ENCODE data around the gene UNC80. TPM values are rescaled to one million over a fixed set of nuclear protein-coding genes. Genes with fewer than 3 reads are reported as not detected.
A peak's percentile ranks its signal among the peaks of the same experiment; 100 is the strongest.

UNC80 gene
- total RNA-seq, 1 experiment from 2014 or later = 1.8 TPM

DNA sequence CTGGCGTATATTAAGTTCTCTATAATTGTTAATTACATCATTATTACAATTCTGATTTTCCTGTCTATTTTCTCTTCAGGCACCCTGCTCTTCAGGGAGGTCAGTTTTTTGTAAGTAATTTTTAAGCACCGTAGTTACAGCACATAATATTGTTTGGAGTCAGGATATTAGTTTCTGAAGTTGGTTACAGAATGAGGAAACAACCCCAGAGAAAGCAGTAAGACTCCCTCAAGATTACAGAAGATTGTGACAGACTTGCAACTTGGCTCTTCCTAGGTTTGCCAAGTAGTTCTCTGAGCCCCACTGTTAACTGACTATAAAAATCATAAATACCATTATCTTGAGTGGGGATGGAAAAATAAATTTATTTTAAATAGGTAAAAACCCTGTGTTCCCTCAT, 231.7 kb downstream of the UNC80 start:
- no peak for DNase-seq (ENCODE audit: low spot score)
- no TSS peak for BruUV-seq (replicated peaks)
- Histone ChIP-seq H3K4me1 (ENCODE audit: insufficient read depth, low read length, poor library complexity, severe bottlenecking) (peaks cover 12% of the 10 kb centered on the region), H3K36me3 (ENCODE audit: insufficient read depth, low read length, poor library complexity, severe bottlenecking) (peaks cover 15% of the 10 kb centered on the region), H3K27ac (ENCODE audit: low read depth, low read length, poor library complexity, severe bottlenecking) (peak overlapping the region; percentile 62), H3K4me3 (ENCODE audit: low read depth, low read length, poor library complexity, severe bottlenecking) (peak overlapping the region; percentile 94), H3K9me3 (ENCODE audit: low read depth, low read length, poor library complexity, severe bottlenecking) (no peaks in the 10 kb centered on the region), H3K27me3 (replicated peaks; ENCODE audit: insufficient read depth, low read depth, low read length, poor library complexity) (no peaks in the 10 kb centered on the region)
- ChIA-PET CTCF (no interaction called here), POLR2A (ENCODE audit: low non-redundant PET) (no interaction called here)
- no peak for TF ChIP-seq EZH2 (IDR thresholded peaks at IDR 0.05; ENCODE audit: borderline replicate concordance, low read depth, low read length, poor library complexity, severe bottlenecking)
- TF ChIP-seq, protein P1, sequence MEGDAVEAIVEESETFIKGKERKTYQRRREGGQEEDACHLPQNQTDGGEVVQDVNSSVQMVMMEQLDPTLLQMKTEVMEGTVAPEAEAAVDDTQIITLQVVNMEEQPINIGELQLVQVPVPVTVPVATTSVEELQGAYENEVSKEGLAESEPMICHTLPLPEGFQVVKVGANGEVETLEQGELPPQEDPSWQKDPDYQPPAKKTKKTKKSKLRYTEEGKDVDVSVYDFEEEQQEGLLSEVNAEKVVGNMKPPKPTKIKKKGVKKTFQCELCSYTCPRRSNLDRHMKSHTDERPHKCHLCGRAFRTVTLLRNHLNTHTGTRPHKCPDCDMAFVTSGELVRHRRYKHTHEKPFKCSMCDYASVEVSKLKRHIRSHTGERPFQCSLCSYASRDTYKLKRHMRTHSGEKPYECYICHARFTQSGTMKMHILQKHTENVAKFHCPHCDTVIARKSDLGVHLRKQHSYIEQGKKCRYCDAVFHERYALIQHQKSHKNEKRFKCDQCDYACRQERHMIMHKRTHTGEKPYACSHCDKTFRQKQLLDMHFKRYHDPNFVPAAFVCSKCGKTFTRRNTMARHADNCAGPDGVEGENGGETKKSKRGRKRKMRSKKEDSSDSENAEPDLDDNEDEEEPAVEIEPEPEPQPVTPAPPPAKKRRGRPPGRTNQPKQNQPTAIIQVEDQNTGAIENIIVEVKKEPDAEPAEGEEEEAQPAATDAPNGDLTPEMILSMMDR (conservative IDR thresholded peaks at IDR 0.05; ENCODE audit: low read depth, low read length) = no peak
- intact Hi-C loops (cut with micrococcal nuclease; ENCODE audit: unreplicated experiment) = no loop called here

DNA sequence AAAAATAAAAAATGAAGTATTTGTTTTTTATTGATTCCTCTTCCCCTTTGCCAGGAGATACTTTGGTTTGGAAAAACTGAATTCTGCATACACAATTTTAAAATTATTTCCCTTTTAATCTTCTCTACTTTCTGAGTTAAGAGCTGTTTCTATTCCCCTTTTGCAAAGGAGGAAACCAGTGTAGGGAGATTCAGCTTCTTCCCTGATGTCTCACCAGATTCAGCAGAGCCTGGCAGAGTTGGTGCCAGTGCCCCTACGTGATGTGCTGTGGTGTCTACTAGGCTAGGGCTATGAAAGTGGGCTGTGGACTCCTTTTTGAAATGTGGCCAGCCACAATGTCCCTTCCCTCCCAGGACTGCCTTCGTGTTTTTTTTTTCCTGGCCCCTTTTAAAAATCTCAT, 233.2 kb downstream of the UNC80 start:
- H3K27ac ChIP-seq (ENCODE audit: low read depth, low read length, poor library complexity, severe bottlenecking) = no peak overlapping the region
- TF ChIP-seq EZH2 (IDR thresholded peaks at IDR 0.05; ENCODE audit: borderline replicate concordance, low read depth, low read length, poor library complexity, severe bottlenecking) = no peak
- TF ChIP-seq, protein P1 (conservative IDR thresholded peaks at IDR 0.05; ENCODE audit: low read depth, low read length) = no peak
- peaks cover 15% of the 10 kb centered on the region for H3K36me3 ChIP-seq (ENCODE audit: insufficient read depth, low read length, poor library complexity, severe bottlenecking)
- no peak for DNase-seq (ENCODE audit: low spot score)
- H3K4me1 ChIP-seq (ENCODE audit: insufficient read depth, low read length, poor library complexity, severe bottlenecking) = peaks cover 12% of the 10 kb centered on the region
- no peaks in the 10 kb centered on the region for H3K27me3 ChIP-seq (replicated peaks; ENCODE audit: insufficient read depth, low read depth, low read length, poor library complexity)
- POLR2A ChIA-PET (ENCODE audit: low non-redundant PET) = no interaction called here
- CTCF ChIA-PET = no interaction called here
- no peaks in the 10 kb centered on the region for H3K9me3 ChIP-seq (ENCODE audit: low read depth, low read length, poor library complexity, severe bottlenecking)
- intact Hi-C loops (cut with micrococcal nuclease; ENCODE audit: unreplicated experiment) = no loop called here
- BruUV-seq (replicated peaks) = no TSS peak
- no peak overlapping the region for H3K4me3 ChIP-seq (ENCODE audit: low read depth, low read length, poor library complexity, severe bottlenecking)

DNA sequence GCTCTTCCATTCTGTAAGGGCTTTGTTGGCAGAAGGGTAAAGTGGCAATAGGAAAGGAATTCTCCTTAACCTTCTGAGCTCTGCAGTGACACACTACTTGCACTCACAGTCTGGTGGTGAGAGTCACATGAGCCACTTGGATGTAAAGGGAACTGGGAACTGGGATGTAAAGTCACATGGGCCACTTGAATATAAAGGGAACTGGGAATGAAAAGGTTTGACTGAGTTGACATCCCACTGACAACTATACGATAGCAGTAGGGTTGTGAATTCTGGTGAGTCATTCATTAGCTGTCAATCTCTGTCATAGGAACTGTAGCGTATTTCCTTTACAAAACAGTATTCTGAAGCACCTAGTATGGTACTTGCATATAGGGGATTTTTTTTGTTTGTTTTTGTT, 236.3 kb downstream of the UNC80 start:
- intact Hi-C loops (cut with micrococcal nuclease; ENCODE audit: unreplicated experiment) = no loop called here
- Histone ChIP-seq H3K9me3 (ENCODE audit: low read depth, low read length, poor library complexity, severe bottlenecking) (no peaks in the 10 kb centered on the region), H3K27me3 (replicated peaks; ENCODE audit: insufficient read depth, low read depth, low read length, poor library complexity) (no peaks in the 10 kb centered on the region), H3K27ac (ENCODE audit: low read depth, low read length, poor library complexity, severe bottlenecking) (no peak overlapping the region), H3K4me1 (ENCODE audit: insufficient read depth, low read length, poor library complexity, severe bottlenecking) (peaks cover 12% of the 10 kb centered on the region), H3K4me3 (ENCODE audit: low read depth, low read length, poor library complexity, severe bottlenecking) (no peak overlapping the region), H3K36me3 (ENCODE audit: insufficient read depth, low read length, poor library complexity, severe bottlenecking) (peaks cover 30% of the 10 kb centered on the region)
- DNase-seq (ENCODE audit: low spot score) = no peak
- no peak for TF ChIP-seq EZH2 (IDR thresholded peaks at IDR 0.05; ENCODE audit: borderline replicate concordance, low read depth, low read length, poor library complexity, severe bottlenecking)
- TF ChIP-seq, protein P1 (conservative IDR thresholded peaks at IDR 0.05; ENCODE audit: low read depth, low read length) = no peak
- ChIA-PET CTCF (interaction anchor here (0.5 kb wide), 1 partner anchor 371 kb away, joined by 6 read pairs; no protein-coding TSS in a partner anchor), POLR2A (ENCODE audit: low non-redundant PET) (no interaction called here)
- no TSS peak for BruUV-seq (replicated peaks)
